ENCODE results near the gene ATG10.

The ATG10 gene

GRCh38 chr5:82174919-82175219 is 203.0 kb downstream of the ATG10 start:
- TF ChIP-seq CTCF (IDR thresholded peaks at IDR 0.05; ENCODE audit: control insufficient read depth, extremely low read depth, insufficient read depth) = no peak
- no peak for DNase-seq (ENCODE audit: low read depth)
- no peak overlapping the region for H3K4me3 ChIP-seq (ENCODE audit: low read depth, low read length)

- H3K4me3 ChIP-seq (ENCODE audit: low read depth, low read length) = no peak overlapping the region
- DNase-seq (ENCODE audit: low read depth) = no peak
- TF ChIP-seq CTCF (IDR thresholded peaks at IDR 0.05; ENCODE audit: control insufficient read depth, extremely low read depth, insufficient read depth) = no peak
Measured at GRCh38 chr5:82176115-82176814, 204.4 kb downstream of the ATG10 start.

- H3K4me3 ChIP-seq (ENCODE audit: low read depth, low read length) = no peak overlapping the region
- DNase-seq (ENCODE audit: low read depth) = no peak
- no peak for TF ChIP-seq CTCF (IDR thresholded peaks at IDR 0.05; ENCODE audit: control insufficient read depth, extremely low read depth, insufficient read depth)
Measured at GRCh38 chr5:82178378-82178777, 206.6 kb downstream of the ATG10 start.

DNA sequence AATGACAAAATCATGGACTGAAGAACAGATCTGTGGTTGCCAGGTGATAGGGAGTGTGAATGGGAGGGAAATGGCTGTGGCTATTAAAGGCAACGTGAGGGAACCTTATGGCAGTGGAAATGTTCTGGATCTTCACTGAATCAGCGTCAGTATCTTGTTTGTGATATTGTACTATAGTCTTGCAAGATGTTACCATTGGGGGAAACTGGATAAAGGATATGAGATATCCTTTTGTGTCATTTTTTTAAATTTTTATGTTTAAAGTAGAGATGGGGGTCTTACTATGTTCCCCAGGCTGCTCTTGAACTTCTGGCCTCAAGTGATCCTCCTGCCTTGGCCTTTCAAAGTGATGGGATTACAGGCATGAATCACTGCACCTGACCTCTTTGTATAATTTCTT is 210.8 kb downstream of the ATG10 start:
- no peak overlapping the region for H3K4me3 ChIP-seq (ENCODE audit: low read depth, low read length)
- no peak for DNase-seq (ENCODE audit: low read depth)
- TF ChIP-seq CTCF (IDR thresholded peaks at IDR 0.05; ENCODE audit: control insufficient read depth, extremely low read depth, insufficient read depth) = no peak

- TF ChIP-seq CTCF (IDR thresholded peaks at IDR 0.05; ENCODE audit: control insufficient read depth, extremely low read depth, insufficient read depth) = no peak
- DNase-seq (ENCODE audit: low read depth) = no peak
- H3K4me3 ChIP-seq (ENCODE audit: low read depth, low read length) = no peak overlapping the region
Measured at GRCh38 chr5:82183828-82184227, 212.0 kb downstream of the ATG10 start.

- DNase-seq (ENCODE audit: low read depth) = no peak
- TF ChIP-seq CTCF (IDR thresholded peaks at IDR 0.05; ENCODE audit: control insufficient read depth, extremely low read depth, insufficient read depth) = no peak
- H3K4me3 ChIP-seq (ENCODE audit: low read depth, low read length) = no peak overlapping the region
Measured at GRCh38 chr5:82185851-82186250, 214.0 kb downstream of the ATG10 start.

- no peak overlapping the region for H3K4me3 ChIP-seq (ENCODE audit: low read depth, low read length)
- TF ChIP-seq CTCF (IDR thresholded peaks at IDR 0.05; ENCODE audit: control insufficient read depth, extremely low read depth, insufficient read depth) = no peak
- no peak for DNase-seq (ENCODE audit: low read depth)
Measured at GRCh38 chr5:82197550-82197949, 225.7 kb downstream of the ATG10 start.

All from LNCaP clone FGC (cell line).